Neural crest cell (in vitro differentiated cells): ENCODE data around the gene CAPN5. TPM values are rescaled to one million over a fixed set of nuclear protein-coding genes. Genes with fewer than 3 reads are reported as not detected.

Experiments
- DNase-seq: peaks from one replicate; pipeline ENCODE4 v3.0.0; 2021; ENCODE audit warnings: low read depth, mixed read lengths, low spot score
- H3K27ac Mint-ChIP-seq: one replicate; pipeline ENCODE4 v1.8.0; 2021; ENCODE audit warnings: mild to moderate bottlenecking, mixed read lengths; ENCODE audit not compliant: unreplicated experiment
- H3K27me3 Mint-ChIP-seq: 2 replicates; pipeline ENCODE4 v1.8.0; 2021; ENCODE audit warnings: low read depth, mild to moderate bottlenecking, mixed read lengths
- H3K36me3 Mint-ChIP-seq: 2 replicates; pipeline ENCODE4 v1.8.0; 2021; ENCODE audit warnings: low read depth, mild to moderate bottlenecking, mixed read lengths
- H3K4me1 Mint-ChIP-seq: 2 replicates; pipeline ENCODE4 v1.8.0; 2021; ENCODE audit warnings: mixed read lengths
- H3K4me3 Mint-ChIP-seq: one replicate; pipeline ENCODE4 v1.8.0; 2021; ENCODE audit warnings: mild to moderate bottlenecking, mixed read lengths
- H3K9me3 Mint-ChIP-seq: 2 replicates; pipeline ENCODE4 v1.8.0; 2021; ENCODE audit warnings: mixed read lengths
- CTCF ChIP-seq: fragments of 200-600 bp; sonication (generic); conservative IDR thresholded peaks from 2 replicates; pipeline ENCODE4 v1.5.0; 2021; ENCODE audit warnings: antibody characterized with exemption, mild to moderate bottlenecking
- total RNA-seq: library from RNA; stranded (reverse); gene quantifications from 2 replicates; pipeline ENCODE4 v1.2.1, GENCODE V29; 2021

The CAPN5 gene
- total RNA-seq, 1 donor from 2014 or later = 25.8 TPM

- H3K27ac Mint-ChIP-seq = no peak overlapping the region
- H3K36me3 Mint-ChIP-seq = no peaks in the 10 kb centered on the region
- no peak overlapping the region for H3K4me3 Mint-ChIP-seq
- TF ChIP-seq CTCF = no peak
- peaks cover 21% of the 10 kb centered on the region for H3K4me1 Mint-ChIP-seq
- H3K9me3 Mint-ChIP-seq = no peaks in the 10 kb centered on the region
- H3K27me3 Mint-ChIP-seq = peaks cover 12% of the 10 kb centered on the region
- no peak for DNase-seq
Observed at GRCh38 chr11:77143405-77144020, 76.7 kb downstream of the CAPN5 start.

DNA sequence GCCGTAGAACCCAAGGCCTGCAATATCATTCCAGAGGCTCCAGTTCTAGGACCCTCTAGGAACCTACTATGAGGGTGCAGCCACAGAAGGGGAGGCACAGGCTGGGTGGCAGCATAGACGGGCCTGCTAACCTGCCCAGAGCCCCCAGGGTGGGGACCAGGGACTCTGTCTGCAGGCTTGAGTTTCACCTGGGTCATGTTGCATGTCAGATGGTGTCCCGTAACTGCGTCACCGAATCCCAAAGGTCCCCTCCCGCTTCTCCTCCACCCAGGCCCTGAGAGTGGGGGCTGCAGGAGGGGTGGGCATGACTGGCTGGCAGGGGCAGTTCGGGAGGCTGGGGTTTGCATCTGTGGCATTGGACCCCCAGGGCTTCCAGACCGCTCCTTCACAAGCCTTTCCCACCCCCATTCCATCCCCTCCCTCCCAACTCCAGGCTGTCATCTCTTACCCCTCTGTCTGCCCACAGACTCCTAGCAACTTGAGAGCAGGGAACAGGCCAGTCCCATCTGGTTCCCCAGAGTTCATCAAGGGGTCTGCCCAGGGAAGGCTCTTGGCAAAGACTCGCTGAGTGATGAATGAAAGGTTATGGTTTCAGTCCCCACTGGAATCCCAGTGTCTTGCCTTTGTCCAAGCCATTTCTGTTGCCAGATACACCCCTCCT, 77.6 kb downstream of the CAPN5 start:
- TF ChIP-seq CTCF = no peak
- Mint-ChIP-seq H3K27me3 (peaks cover 12% of the 10 kb centered on the region), H3K4me1 (peaks cover 24% of the 10 kb centered on the region), H3K27ac (no peak overlapping the region), H3K36me3 (no peaks in the 10 kb centered on the region), H3K4me3 (no peak overlapping the region), H3K9me3 (no peaks in the 10 kb centered on the region)
- no peak for DNase-seq

DNA sequence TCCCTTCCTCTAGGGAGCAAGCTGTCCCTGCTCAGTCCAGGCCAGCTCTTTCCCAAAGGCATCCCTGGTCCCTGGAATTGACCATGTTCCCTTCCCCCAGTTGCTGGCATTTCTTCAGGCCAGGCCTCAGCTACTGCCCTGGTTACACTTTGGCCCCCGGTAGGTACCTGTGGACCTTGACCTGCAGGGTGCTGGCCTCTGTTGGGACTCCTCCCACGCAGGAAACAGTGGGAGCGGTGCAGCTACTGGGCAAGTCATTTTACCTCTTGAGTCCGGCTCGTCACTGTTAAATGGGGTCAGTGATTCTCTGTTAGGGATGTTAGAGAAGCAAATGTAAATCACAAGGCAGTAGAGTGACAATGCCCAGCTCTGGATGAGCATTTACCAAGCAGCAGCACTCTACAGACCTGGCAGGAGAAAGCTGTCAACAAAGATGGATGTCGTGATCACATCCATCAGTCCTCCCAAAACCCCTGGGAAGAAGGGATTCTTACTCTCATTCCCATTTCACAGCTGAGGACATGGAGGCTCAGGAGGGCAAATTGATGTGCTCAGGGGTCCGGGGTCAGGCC, 78.2 kb downstream of the CAPN5 start:
- DNase-seq = no peak
- Mint-ChIP-seq H3K27ac (no peak overlapping the region), H3K4me1 (peaks cover 21% of the 10 kb centered on the region), H3K36me3 (no peaks in the 10 kb centered on the region), H3K9me3 (no peaks in the 10 kb centered on the region), H3K27me3 (peaks cover 12% of the 10 kb centered on the region), H3K4me3 (no peak overlapping the region)
- no peak for TF ChIP-seq CTCF

- no peak overlapping the region for H3K27ac Mint-ChIP-seq
Observed at GRCh38 chr11:77146261-77147035, 79.7 kb downstream of the CAPN5 start.

More at GRCh38 chr11:77146261-77147035, 79.7 kb downstream of the CAPN5 start:
- no peak for TF ChIP-seq CTCF
- no peak overlapping the region for H3K4me3 Mint-ChIP-seq
- peaks cover 22% of the 10 kb centered on the region for H3K4me1 Mint-ChIP-seq
- no peaks in the 10 kb centered on the region for H3K36me3 Mint-ChIP-seq
- no peak for DNase-seq
- peaks cover 12% of the 10 kb centered on the region for H3K27me3 Mint-ChIP-seq
- H3K9me3 Mint-ChIP-seq = no peaks in the 10 kb centered on the region
